NCI-H1694 treated with DMSO at 0.1 percent for 48 hours (cell line): ENCODE measurements around the gene CTH.
A peak's percentile ranks its signal among the peaks of the same experiment; 100 is the strongest.
"Not testable (repeated sequence)": the region's sequence is repeated elsewhere in the genome, so short reads cannot be mapped to it uniquely, and the experiment has no call there.

Experiments
- DNase-seq: peaks from one replicate; lab custom pipeline; 2025; lab: John Stamatoyannopoulos, UW

The CTH gene

DNA sequence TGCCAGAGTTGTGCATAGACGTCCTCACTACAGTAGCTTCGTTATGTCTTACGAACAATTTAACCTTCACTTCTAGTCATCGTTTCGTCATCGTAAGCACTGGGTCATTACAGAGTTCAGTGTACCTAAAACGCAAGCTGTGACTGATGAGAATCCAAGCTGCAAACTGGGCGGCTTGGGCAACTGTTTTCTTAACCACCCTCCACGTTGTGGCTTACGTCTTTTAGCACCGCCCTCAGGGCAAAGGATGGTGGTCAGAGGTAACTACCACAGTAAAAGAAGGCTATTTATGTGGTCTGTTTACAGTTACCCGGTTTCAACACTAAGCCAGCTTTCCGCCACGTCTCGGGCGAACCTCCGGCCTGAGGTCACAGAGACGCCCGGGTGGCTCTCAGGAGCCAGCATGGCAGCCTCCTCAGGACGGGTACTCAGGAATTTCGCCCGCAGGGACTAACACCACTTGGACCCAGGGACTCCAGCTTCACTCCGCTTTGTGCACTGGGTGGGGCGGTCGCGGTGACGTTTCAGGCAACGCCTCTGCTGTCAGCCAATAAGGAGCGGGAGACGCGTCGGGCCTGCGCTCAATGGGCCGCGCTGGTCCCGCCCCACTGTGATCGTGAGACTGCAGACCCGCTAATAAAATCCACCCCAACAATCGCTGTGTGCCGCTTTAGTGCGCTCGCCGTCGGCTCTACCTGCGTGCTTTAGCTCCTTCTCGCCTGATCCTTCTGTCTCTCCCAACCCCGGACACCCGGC, at the start of gene CTH:
Gene CTH, plus strand, starts transcription at position 665 of the 756 bp plus-strand sequence. CDS start 148 bp downstream, outside the sequence.
- peak; percentile 91 for DNase-seq

DNA sequence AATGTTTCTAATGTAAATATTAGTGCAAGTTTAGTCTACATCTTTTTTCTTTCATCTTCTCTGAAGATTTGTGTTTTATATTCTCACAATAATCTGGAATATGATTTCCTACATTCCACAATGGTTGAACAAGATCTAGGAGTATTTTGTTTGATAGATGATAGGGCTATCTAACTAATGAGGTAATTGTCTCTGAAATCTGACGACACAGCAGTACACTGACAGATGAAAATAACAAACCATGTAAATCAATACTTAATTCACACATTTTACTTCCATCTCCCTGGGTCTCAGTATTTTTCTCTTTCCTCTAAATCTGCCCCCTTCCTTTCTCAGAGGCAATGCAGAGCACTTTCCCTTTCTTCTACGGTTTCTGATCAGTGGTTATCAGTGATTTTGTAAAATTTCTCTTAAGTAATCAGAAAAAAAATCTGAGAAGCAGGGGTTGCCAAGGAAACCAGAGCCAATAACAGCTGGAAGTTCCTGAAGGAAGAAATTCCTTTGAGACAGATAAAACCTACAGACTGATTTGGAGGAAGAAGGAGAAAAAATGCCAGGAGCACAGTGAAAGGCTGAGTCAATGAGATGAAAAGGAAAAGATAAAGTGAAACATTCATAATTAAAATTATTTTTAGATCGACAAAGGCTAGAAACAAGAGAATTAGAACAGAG, 49.2 kb upstream of the CTH start:
- no peak for DNase-seq

- no peak for DNase-seq
Observed at GRCh38 chr1:70364439-70364838, 46.6 kb upstream of the CTH start.

DNA sequence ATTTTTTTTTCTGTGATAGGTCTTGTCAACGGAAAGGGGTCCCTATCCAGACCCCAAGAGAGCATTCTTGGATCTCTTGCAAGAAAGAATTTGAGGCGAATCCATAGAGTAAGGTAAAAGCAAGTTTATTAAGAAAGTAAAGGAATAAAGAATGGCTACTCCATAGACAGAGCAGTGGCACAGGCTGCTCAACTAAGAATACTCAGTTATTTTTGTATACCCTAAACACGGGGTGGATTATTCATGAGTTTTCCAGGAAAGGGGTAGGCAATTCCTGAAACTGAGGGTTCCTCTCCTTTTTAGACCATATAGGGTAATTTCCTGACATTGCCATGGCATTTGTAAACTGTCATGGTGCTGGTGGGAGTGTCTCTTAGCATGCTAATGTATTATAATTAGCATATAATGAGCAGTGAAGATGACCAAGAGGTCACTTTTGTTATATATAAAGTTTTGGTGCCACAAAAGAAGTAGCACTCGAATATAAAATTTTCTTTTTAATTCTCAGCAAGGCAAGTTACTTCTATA, 44.6 kb upstream of the CTH start:
- DNase-seq, result not testable (repeated sequence)

- not testable (repeated sequence) for DNase-seq
Observed at GRCh38 chr1:70366997-70367396, 44.1 kb upstream of the CTH start.

- not testable (repeated sequence) for DNase-seq
Observed at GRCh38 chr1:70367397-70367796, 43.7 kb upstream of the CTH start.

DNA sequence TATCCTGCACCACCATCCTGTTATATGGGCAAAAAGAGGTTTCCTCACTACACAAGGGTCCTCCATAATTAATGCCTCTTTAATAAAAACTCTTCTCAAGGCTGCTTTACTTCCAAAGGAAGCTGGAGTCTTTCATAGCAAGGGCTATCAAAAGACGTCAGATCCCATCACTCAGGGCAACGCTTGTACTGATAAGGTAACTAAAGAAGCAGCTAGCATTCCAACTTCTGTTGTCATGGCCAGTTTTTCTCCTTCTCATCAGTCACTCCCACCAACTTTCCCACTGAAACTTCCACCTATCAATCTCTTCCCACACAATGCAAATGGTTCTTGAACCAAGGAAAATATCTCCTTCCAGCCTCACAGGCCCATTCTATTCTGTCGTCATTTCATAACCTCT, 39.5 kb upstream of the CTH start:
- DNase-seq, result not testable (repeated sequence)

DNA sequence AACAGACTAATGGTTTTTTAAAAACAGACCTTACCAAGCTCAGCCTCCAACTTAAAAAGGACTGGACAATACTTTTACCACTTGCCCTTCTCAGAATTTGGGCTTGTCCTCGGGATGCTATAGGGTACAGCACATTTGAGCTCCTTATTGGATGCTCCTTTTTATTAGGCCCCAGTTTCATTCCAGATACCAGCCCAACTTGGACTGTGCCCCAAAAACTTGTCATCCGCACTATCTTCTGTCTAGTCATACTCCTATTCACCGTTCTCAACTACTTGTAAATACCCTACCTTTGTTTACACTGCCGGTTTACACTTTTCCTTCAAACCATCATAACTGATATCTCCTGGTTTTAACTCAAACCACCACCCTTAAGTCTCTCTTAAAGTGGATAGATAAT, 38.6 kb upstream of the CTH start:
- no peak for DNase-seq

DNA sequence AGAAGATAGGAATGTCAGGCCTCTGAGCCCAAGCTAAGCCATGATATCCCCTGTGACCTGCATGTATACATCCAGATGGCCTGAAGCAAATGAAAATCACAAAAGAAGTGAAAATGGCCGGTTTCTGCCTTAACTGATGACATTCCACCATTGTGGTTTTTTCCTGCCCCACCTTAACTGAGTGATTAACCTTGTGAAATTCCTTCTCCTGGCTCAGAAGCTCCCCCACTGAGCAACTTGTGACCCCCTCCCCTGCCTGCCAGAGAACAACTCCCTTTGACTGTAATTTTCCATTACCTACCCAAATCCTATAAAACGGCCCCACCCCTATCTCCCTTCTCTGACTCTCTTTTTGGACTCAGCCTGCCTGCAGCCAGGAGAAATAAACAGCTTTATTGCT, 37.5 kb upstream of the CTH start:
- DNase-seq, result not testable (repeated sequence)

GRCh38 chr1:70376196-70376595, 34.9 kb upstream of the CTH start:
- no peak for DNase-seq

DNA sequence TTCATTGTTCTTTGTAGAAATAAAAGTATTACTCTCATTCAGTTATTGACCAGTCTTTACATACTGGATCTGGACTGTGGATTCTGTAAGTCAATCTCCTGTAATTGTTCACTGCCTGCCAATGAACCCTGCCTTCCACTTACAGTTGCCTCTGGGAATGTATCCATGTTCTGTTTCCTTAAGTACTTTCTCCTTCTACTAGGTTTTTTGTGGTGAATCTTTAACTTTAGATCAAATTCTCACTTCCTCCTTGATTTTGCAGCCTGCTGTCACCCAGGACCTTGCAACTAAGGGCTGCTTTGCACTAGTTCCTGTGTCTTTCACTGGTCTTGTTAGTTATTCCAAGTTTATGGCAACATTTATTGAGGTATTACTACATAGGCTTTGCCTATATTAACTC, 28.4 kb upstream of the CTH start:
- DNase-seq, result no peak

GRCh38 chr1:70383483-70383882, 27.6 kb upstream of the CTH start:
- no peak for DNase-seq

DNA sequence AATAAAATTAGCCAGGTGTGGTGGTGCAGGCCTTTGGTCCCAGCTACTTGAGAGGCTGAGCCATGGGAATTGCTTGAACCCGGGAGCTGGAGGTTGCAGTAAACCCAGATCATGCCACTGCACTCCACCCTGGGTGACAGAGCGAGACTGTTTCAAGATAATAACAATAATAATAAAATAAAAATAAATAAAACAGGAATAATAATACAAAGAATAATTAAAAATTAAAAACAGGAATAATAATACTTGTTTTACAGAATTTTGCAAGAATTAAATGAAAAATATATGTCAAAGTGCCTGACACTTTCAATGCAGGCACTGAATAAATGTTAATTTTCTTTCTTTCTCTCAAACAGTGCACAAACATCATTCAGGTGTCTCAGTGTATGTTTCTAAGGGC, 26.5 kb upstream of the CTH start:
- no peak for DNase-seq

- no peak for DNase-seq
Observed at GRCh38 chr1:70385477-70385876, 25.6 kb upstream of the CTH start.

- no peak for DNase-seq
Observed at GRCh38 chr1:70386121-70386520, 24.9 kb upstream of the CTH start.

DNA sequence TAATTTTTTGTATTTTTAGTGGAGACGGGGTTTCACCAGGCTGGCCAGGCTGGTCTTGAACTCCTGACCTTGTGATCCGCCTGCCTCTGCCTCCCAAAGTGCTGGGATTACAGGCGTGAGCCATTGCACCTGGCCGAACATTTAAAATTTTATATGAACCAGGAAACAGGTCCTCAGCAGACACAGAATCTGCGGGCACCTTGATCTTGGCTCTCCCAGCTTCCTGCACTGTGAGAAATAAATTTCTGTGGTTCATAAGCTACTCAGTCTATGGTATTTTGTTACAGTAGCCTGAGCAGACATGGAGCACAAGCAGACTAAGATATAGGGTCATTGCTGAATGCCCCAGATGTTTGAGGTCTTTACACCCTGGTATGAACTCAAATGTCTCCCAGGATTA, 23.6 kb upstream of the CTH start:
- DNase-seq, result no peak

DNA sequence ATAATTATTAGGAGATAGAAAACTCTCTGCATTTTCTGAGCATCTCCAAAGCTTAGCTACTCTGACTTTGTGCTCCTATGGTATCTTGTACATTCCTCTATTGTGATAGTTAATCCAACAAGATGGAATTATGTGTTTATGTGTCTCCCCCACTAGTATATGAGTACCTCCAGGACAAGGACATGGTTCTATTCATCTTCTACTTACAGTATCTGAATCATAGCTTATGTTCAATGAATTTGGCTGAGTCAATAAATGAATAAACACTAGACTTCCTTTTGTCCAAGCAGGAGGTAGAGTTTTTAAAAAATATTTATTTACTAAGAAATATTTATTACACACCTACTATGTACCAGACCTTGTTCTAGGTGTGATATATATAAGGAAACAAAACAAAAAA, 18.4 kb upstream of the CTH start:
- DNase-seq, result no peak

DNA sequence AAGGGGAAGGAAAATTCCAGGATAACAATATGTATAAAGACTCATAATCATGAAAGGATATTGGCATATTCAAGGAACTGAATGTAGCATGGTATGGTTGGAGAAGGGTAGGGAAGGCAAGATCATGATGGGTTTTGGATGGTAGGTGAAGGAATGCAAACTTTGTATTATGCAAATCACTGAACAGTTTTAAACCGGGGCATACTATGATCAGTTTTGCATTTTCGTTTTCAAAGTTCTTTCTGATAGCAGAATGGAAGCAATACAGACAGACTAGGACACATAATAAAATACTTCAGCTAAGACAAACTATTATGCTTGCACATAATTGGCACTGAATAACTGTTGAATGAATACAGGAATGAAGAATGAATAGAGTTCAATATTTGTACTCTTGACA, 14.5 kb upstream of the CTH start:
- no peak for DNase-seq

GRCh38 chr1:70397013-70397412, 14.1 kb upstream of the CTH start:
- no peak for DNase-seq

DNA sequence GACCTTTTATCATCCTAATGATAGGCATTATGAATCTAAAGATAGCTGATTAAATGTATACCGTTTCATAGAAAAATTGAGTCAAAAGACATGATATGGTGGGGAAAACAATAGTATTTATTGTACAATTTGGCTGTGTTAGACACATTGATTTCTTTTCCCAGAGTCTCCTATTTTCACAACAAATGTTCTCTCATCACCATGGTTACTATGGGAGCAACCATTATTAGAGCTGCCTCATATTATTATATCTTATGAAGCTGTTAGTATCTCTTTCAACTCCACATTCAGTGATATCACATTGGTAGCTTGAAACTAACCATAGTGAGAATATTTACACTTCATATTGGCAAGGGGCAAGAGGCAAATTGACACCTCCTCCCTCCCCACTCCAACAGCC, 10.7 kb upstream of the CTH start:
- DNase-seq, result no peak

DNA sequence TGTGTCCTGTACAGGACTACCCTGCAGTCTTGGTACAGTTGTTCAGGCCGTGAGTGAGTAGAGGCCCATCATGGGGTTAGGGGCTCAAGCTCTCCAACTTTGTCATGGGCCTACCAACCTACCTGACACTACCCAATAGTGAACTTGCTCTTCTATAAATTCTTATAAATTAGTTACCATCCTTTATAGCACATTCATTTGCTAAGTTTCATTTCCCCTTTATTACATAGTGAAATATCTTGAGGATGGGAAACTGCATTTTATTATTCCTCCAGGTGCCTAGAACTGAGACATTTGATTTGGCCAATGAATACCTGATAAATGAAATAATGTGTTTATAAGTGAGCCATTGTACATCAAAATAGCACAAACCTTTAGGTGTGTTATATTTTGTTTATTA, 9.1 kb upstream of the CTH start:
- no peak for DNase-seq

GRCh38 chr1:70403759-70404158, 7.3 kb upstream of the CTH start:
- no peak for DNase-seq

DNA sequence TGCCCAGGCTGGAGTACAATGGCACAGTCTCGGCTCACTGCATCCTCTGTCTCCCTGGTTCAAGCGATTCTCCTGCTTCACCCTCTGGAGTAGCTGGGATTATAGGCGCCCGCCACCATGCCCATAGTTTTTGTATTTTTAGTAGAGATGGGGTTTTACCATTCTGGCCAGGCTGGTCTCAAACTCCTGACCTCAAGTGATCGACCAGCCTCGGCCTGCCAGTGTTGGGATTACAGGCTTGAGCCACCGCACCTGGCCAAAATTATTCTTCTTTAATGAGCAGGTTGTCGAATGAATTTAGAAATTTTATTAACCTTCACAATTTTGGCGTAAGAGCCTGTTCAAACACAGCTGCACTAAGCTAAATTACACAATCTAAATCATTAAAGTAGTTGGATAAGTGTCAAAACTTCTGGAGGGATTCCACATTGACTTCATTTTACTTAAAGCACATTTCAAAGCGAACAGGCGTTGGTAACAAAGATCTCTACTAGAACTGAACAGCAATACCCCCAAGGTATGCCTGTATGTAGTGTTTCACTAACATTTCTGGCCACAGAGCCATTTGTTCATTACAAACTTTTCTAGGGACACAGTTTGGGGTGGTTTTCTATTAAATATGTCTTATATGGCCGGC, 5.2 kb upstream of the CTH start:
- DNase-seq, result no peak
